ENCODE results near the gene TCF7. TPM values are rescaled to one million over a fixed set of nuclear protein-coding genes. Genes with fewer than 3 reads are reported as not detected.

TCF7 gene
- total RNA-seq: 5.7 TPM
- long read RNA-seq, partial matches to known transcripts: 1 of 48 reads
- long read RNA-seq, other reads (novel, unspliced or antisense): 45 of 48 reads

DNA sequence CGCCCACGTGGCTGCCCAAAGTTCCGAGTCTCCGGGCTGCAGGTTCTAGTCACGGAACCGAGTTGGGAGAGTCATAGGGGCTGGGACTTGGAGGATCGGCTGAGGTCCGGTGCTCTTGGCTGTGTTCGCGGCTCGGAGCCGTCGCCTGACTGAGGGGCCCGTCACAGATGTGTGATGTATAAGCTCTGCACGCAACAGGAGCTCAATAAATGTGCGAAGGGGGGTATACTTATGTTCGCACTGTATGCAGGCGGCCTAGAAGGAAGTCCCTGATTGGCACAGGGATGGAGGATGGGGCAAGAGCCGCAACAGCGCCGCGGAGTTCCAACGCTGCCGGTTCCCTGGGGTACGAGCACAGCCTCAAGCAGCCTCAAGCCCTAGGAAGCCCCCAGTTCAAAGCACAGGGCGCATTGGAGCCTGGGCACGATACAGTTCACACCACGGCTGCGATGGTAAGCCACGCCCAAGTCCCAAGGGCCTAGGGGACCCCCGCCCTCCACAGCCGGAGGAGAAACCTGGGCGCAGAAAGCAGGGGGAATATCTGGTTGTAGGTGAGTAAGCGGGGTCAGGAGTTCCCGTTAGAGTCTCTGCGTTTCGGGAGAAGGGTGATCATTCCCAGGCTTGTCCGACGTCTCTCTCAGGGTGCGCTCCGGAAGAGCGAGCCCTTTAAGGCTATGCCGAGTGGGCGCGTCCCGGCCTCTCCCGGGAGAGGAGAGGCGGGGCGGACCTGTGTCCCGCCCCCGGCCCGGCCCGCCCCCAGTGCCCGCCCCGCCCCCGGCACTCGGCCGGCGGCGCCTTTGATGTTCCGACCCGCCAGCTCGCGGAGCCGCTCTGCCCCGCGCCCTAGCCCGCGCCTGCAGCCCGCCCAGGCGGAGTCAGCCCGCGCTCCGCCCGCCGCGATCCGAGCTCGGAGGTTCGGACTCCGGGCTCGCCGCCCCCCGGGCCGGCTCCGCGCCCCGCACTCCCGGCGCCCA is at the start of gene TCF7:
Gene TCF7 (plus strand): TSS at position 780 of the 974 bp plus-strand sequence. CDS start 226 bp downstream, outside the sequence.
- H3K27me3 ChIP-seq (ENCODE audit: low read depth): peaks cover 10% of the 10 kb centered on the region

DNA sequence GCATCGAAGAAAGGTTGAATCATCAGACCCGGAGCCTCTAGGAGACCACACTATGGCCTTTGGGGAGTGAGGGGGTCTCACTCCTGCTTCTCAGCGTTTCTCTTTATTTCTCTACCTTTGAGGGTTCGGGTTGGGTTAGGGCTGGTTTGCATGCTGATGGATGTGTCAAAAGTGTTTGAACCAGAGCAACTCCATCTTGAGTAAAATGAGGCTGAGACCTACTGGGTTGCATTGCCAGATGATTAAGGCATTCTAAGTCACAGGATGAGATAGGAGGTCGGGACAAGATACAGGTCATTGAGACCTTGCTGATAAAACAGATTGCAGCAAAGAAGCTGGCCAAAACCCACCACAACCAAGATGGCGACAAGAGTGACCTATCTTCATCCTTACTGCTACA is 44.9 kb upstream of the TCF7 start:
- Histone ChIP-seq H3K4me1 (peaks cover 10% of the 10 kb centered on the region), H3K27ac (no peak overlapping the region), H3K9me3 (no peaks in the 10 kb centered on the region), H3K36me3 (no peaks in the 10 kb centered on the region), H3K4me3 (no peak overlapping the region), H3K27me3 (ENCODE audit: low read depth) (peaks cover 29% of the 10 kb centered on the region)
- ATAC-seq (no peak), DNase-seq (no peak)
- intact Hi-C loops (cut with DNase I): no loop called here
- TF ChIP-seq, protein P1, sequence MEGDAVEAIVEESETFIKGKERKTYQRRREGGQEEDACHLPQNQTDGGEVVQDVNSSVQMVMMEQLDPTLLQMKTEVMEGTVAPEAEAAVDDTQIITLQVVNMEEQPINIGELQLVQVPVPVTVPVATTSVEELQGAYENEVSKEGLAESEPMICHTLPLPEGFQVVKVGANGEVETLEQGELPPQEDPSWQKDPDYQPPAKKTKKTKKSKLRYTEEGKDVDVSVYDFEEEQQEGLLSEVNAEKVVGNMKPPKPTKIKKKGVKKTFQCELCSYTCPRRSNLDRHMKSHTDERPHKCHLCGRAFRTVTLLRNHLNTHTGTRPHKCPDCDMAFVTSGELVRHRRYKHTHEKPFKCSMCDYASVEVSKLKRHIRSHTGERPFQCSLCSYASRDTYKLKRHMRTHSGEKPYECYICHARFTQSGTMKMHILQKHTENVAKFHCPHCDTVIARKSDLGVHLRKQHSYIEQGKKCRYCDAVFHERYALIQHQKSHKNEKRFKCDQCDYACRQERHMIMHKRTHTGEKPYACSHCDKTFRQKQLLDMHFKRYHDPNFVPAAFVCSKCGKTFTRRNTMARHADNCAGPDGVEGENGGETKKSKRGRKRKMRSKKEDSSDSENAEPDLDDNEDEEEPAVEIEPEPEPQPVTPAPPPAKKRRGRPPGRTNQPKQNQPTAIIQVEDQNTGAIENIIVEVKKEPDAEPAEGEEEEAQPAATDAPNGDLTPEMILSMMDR (IDR thresholded peaks at IDR 0.05): no peak

More for the DNA sequence above, at the start of gene TCF7:
- peak; percentile 95 to 97 for ATAC-seq
- H3K9me3 ChIP-seq: no peaks in the 10 kb centered on the region
- H3K4me3 ChIP-seq: peak within 1 kb of the TSS; percentile 74
- H3K36me3 ChIP-seq: no peaks in the 10 kb centered on the region
- TF ChIP-seq, protein P1 (IDR thresholded peaks at IDR 0.05): no peak
- no peak within 1 kb of the TSS for H3K27ac ChIP-seq
- DNase-seq: peak; percentile 82
- intact Hi-C loops (cut with DNase I): no loop called here
- H3K4me1 ChIP-seq: peaks cover 18% of the 10 kb centered on the region

DNA sequence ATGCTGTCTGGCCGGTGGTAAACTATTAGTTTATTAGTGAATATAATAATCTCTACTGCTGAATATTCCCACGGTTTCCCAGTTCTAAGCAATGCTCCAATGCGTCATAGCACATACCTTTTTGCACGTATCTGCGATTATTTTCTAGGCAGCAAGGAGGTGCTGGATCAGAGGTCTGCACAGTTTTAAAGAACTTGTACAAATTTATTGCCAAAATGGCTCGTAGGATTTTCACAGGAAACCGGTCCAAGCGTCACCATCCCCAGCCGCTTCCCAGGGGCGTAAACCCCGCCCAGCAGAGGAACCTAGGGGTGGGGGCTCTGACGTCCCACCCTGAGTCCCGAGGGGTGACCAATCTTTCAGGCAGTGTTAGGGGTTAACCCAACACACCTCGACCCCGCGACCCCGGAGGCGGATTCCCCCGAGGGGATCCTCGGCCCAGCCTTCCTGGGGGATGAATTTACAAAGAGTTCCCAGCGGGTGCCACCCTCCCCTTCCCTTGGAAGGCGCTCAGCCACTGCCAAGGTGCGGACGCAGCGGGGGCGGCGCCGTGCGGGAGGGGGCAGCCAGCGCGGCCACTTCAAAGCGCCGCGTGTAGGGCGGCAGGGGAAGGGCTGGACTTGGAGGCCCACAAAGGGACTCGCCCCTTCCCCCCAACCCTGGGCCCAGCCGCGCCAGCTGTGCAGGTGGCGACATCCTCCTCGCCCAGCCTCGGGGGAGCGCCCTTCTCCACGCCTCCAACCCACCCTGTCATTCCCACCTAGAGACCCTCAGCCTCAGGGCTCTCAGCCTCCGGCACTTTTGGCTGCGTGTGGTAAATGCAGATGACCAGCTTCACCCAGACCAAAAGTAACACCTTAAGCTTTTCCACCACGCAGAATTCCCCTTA is 43.5 kb upstream of the TCF7 start:
- Histone ChIP-seq H3K36me3 (no peaks in the 10 kb centered on the region), H3K4me1 (peaks cover 10% of the 10 kb centered on the region), H3K27me3 (ENCODE audit: low read depth) (peaks cover 29% of the 10 kb centered on the region), H3K4me3 (peak overlapping the region; percentile 40), H3K27ac (no peak overlapping the region), H3K9me3 (no peaks in the 10 kb centered on the region)
- intact Hi-C loops (cut with DNase I): no loop called here
- ATAC-seq (peak; percentile 23 to 70), DNase-seq (no peak)
- TF ChIP-seq, protein P1 (IDR thresholded peaks at IDR 0.05): no peak

DNA sequence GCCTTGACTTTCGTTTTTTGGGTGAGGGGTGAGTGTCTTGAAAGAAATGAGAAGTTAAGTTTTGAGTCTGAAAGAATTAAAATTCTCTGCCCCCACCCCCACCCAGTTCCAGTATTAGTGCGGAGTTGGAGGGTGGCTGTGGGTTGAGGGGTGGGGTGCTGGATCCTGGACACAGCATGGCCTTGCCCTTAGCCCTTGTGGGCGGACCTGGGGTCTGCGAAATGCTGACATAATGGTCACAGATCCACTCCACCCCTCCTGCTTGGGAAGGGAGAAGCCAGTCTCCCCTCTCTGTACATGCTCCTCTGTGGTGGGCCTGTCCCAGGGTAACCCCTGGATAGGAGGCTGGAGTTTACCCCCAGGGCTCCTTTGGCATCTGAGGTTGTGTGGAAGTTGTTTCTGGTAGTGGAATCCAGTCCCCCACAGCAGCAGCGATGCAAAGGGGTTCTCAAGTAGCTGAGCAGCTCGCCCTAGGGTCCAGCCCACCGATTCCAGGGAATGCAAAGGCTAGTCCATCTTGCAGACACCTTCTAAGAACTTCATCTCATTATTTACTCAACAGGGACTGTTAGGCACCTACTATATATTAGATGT is 42.8 kb upstream of the TCF7 start:
- H3K36me3 ChIP-seq: no peaks in the 10 kb centered on the region
- TF ChIP-seq, protein P1 (IDR thresholded peaks at IDR 0.05): no peak
- no peak for ATAC-seq
- intact Hi-C loops (cut with DNase I): no loop called here
- H3K9me3 ChIP-seq: no peaks in the 10 kb centered on the region
- peaks cover 29% of the 10 kb centered on the region for H3K27me3 ChIP-seq (ENCODE audit: low read depth)
- H3K27ac ChIP-seq: no peak overlapping the region
- H3K4me1 ChIP-seq: peaks cover 10% of the 10 kb centered on the region
- no peak for DNase-seq
- no peak overlapping the region for H3K4me3 ChIP-seq

Data from lower lobe of right lung (tissue), 2 donors.